Stimulated activated CD8-positive, alpha-beta memory T cell treated with anti-CD3 and anti-CD28 coated beads, Interleukin-15, amount 100 ng/mL, for 1 hour (primary cell): Measurements from ENCODE around the gene RPP21.
"Not testable (repeated sequence)": the region's sequence is repeated elsewhere in the genome, so short reads cannot be mapped to it uniquely, and the experiment has no call there.

Experiments used
- DNase-seq: peaks from one replicate; pipeline ENCODE4 v3.0.0-alpha.2; 2020; ENCODE audit warnings: low read depth

The RPP21 gene

DNA sequence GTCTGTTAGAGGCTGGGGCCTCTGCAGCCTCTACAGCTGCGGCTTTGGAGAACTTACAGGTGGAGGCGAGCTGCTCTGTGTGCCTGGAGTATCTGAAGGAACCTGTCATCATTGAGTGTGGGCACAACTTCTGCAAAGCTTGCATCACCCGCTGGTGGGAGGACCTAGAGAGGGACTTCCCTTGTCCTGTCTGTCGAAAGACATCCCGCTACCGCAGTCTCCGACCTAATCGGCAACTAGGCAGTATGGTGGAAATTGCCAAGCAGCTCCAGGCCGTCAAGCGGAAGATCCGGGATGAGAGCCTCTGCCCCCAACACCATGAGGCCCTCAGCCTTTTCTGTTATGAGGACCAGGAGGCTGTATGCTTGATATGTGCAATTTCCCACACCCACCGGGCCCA, 15.6 kb upstream of the RPP21 start:
- no peak for DNase-seq

DNA sequence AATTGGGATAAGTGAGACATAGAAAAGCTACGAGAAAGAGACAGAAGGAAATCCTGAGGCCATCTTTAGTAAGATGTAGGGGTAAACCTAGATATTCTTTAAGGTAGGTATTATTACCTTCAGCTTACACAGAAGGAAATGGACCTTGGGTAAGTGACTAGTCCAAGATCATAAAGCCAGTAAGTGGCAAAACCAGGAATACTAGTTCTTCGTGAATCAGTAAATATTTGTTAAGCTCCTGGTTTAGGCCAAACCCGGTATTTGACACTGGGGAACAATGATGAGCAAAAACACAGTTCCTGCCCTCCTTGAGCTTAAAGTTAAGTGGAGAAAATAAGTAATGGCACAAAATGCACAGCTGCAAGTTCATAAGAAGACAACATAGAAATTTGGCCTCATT, 13.0 kb upstream of the RPP21 start:
- no peak for DNase-seq

GRCh38 chr6:30334075-30334783, 10.7 kb upstream of the RPP21 start:
- no peak for DNase-seq

DNA sequence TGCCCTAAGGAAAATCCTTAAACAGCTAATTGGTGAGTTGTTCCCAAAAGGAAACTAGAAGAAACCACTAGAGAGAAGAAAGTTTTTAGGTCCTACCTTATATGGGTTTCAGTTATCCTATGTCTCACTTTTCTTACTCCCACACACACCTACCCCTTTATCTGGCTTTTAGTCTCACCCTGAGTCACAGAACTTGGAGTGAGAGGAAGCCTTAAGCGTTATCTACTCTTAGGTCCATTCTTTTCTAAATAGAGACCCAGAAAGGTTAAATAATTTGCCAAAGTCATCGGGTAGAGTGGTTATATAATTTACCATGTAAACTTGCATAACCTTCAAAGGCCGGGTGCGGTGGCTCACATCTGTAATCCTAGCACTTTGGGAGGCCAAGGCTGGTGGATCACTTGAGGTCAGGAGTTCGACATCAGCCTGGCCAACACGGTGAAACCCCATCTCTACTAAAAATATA, 4.3 kb upstream of the RPP21 start:
- no peak for DNase-seq

- DNase-seq = no peak
Observed at GRCh38 chr6:30341218-30341617, 3.7 kb upstream of the RPP21 start.

DNA sequence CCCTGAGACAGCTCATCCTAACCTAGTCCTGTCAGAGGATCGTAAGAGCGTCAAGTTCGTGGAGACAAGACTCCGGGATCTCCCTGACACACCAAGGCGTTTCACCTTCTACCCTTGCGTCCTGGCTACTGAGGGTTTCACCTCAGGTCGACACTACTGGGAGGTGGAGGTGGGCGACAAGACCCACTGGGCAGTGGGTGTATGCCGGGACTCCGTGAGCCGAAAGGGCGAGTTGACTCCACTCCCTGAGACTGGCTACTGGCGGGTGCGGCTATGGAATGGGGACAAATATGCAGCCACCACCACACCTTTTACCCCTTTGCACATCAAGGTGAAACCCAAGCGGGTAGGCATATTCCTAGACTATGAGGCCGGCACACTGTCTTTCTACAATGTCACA, 3.2 kb upstream of the RPP21 start:
- no peak for DNase-seq

DNA sequence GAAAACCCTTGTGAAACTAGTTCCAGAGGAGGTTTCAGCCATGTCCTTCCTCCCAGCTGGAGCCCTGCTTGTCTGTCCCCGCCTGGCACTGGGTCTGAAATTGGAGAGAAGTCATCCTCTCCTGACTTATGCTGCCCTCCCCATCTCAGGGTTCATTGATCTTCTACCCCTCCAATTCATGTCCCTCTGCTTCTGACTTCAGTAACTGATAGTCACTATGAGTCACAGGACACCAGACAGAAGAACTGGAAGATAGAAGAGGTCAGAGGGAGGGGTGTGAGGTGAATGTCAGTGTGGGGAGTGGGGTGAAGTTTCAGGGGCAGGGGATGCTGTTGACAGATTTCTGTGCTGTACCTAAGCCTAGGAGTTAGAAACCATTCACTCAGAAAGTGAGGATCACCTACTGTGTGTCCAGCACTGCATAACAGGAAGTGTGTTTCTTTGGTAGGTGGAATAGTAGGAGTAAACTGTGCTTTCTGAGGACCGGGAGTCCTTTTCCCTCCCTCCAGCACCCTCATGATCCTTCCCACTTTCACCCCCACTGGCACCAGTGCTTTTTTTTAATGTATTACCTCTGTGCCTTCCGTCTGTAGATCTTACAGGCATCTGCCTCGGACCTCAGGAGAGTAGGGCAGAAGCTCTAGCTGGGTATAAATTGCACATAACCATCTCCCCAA, 627 bp upstream of the RPP21 start:
- DNase-seq = no peak

- no peak for DNase-seq
Observed at GRCh38 chr6:30345852-30346251, 896 bp downstream of the RPP21 start.

DNA sequence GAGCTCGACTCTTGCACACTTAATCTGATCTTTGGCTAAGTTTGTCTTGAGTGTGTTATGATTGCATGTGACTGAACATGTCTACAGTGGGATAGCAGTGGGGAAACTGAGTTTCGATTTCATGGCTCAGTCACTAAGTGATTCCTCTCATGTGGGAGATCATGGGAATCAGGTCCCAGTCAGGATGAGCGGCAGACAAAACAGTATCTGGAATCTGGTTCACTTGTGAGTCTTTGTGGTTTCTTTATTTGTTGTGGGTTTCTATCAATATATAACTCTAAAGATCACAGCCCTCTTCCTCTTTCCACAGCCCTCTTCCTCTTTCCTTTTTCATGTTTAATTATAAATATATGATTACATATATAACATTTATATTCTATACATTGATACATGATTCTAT, 4.0 kb downstream of the RPP21 start:
- DNase-seq = no peak

GRCh38 chr6:30349421-30350177, 4.6 kb downstream of the RPP21 start:
- DNase-seq = no peak

- DNase-seq = no peak
Observed at GRCh38 chr6:30350524-30350923, 5.6 kb downstream of the RPP21 start.

DNA sequence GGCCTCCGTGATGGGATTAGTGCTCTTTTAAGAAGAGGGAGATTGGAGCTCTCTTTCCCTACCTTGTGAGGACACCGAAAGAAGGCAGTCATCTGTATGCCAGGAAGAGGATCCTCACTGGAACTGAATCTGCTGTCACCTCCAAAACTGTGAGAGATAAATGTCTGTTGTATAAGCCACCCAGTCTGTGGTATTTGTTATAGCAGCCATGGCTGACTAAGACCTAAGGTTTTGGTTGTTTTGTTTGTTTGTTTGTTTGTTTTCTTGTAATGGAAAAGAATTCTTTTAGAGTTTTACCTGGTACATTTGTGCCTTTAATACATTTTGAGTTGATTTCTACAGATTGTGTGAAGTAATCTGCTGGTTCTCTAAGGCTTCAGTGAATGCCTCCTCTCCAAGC, 7.6 kb downstream of the RPP21 start:
- DNase-seq = no peak

DNA sequence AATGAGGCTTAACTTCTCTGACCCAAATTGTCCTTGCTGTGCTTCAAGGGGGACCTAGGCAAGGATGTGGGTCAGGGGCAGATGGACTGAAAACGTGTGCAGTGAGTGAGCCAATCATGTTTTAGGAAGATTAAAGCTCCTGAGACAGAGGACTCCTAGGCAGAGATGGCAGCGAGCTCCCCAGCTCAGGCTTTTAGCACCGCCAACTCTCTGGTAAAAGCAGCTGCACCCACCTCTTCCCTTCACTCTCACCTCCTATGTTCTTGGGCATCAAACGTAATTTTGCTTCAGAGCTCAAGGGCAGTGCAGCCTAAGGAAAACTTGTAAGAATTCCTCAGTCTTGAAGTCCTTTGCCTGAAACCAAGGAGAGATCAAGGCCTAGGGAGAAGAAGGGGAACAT, 10.3 kb downstream of the RPP21 start:
- DNase-seq = no peak

DNA sequence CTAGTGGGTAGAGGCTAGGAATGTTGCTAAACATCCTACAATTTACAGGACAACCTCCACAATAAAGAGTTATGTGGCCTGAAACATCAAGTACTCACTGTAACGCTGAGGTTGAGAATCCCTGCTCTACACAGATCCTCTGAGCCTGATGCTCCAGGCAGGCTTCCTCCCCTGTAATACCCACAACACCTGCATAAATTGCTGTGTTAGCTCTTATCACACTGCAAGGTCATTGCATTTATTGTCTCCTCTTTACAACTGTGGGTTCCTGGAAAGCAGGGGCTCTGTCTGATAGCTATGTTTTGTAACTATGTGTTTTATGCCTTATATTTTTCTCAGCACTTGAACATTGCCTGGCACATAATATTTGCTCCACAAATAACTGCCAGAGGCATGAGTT, 11.6 kb downstream of the RPP21 start:
- no peak for DNase-seq

- no peak for DNase-seq
Observed at GRCh38 chr6:30357678-30358540, 13.0 kb downstream of the RPP21 start.

GRCh38 chr6:30359276-30359675, 14.3 kb downstream of the RPP21 start:
- no peak for DNase-seq

DNA sequence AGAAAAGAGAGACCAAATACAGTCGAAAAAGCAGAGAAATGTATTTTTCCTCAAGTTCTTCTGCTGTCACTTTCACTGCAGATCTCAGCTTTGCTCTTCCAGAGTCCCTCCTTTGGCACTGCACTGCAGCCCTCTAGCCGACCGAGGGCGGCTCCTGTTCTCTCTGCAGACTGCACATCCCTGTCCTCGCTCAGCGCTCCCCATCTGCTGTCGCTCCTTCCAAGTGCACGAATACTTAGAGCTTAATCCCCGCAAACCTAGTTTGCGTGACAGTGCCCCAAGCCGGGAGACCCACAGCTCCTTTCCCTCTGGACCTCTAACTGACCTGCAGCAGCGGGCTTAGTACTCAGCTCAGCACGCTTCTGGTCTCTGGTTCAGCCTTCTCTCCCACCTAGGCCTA, 15.2 kb downstream of the RPP21 start:
- DNase-seq = no peak

DNA sequence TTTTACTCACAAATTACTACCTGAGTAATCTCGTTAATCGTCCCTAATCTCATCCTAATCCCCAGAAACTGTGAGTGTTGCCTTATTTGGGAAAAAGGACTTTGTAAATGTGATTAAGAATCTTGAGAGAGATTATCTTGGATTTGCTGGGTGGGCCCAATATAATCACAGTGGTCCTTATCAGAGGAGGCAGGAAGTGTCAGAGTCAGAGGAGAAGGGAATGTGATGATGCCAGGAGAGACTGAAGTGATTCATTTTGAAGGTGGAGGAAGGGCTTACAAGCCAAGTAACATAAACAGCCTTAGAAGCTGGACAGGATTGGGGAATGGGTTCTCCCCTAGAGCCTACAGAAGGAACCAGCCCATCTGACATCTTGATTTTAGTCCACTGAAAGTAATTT, 16.7 kb downstream of the RPP21 start:
- no peak for DNase-seq

DNA sequence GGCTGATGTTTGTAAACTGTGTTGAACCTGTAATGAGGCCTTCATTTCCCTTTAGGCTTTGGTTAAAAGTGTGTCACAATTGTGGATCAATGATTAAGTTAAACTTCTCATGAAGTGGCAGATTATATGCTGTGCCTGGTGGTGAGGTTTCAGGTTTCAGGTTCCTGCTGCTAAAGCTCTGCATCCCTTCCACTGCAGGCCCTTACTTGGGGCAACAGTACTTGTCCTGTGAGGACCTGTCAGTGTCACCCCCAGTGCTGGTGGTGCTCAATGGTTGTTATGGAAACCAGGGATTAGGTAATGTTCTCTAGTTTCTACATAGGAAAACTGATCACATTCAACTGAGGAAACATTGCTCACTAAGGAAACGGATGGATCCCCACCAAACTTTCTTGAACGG, 18.5 kb downstream of the RPP21 start:
- no peak for DNase-seq

GRCh38 chr6:30364591-30364990, 19.6 kb downstream of the RPP21 start:
- no peak for DNase-seq

GRCh38 chr6:30369280-30369679, 24.3 kb downstream of the RPP21 start:
- DNase-seq = not testable (repeated sequence)

- DNase-seq = no peak
Observed at GRCh38 chr6:30378290-30378937, 33.5 kb downstream of the RPP21 start.
